ENCODE measurements around the gene LMF2.

The LMF2 gene

DNA sequence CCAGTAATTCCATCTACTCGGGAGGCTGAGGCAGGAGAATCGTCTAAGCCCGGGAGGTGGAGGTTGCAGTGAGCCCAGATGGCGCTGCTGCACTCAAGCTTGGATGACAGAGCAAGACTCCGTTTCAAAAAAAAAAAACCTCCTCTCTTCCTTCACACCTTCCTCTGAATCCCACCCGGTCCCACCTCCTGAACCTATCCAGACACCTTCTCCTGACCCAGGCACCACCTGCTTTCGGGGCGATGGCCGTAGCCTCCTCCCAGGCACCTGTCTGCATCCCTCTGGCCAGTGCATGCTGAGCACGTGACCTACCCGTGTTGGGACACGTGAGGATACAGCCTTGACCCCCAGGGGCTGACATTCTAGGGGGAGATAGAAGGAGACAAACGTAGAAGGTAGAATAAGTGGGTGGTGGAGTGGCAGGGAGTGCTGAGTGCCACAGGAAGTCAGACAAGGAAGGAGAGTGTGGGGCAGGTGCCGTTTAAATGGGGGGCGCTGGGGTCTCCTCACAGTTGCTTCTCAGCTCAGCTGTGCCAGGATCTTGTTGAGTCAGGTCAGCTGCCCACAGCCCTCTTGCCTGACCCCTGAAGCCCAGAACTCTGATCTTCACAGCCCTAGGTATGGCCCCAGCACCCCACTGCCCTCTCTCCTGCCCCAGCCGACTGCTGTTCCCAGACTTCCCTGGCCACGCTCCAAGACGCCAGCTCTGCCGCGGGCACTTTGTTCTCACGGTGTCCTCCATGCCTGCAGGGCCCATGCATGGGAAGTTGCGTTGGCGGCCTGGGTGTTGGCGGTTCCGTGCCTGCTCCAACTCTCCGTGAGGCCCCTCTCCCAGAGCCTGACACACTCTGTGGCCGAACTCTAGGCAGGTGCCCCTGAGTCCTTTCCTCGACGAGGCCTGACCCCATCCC lies 22.0 kb downstream of the LMF2 start:
- no peak for FAIRE-seq
- DNase-seq (ENCODE audit: extremely low spot score, insufficient read length, low read depth): no peak

DNA sequence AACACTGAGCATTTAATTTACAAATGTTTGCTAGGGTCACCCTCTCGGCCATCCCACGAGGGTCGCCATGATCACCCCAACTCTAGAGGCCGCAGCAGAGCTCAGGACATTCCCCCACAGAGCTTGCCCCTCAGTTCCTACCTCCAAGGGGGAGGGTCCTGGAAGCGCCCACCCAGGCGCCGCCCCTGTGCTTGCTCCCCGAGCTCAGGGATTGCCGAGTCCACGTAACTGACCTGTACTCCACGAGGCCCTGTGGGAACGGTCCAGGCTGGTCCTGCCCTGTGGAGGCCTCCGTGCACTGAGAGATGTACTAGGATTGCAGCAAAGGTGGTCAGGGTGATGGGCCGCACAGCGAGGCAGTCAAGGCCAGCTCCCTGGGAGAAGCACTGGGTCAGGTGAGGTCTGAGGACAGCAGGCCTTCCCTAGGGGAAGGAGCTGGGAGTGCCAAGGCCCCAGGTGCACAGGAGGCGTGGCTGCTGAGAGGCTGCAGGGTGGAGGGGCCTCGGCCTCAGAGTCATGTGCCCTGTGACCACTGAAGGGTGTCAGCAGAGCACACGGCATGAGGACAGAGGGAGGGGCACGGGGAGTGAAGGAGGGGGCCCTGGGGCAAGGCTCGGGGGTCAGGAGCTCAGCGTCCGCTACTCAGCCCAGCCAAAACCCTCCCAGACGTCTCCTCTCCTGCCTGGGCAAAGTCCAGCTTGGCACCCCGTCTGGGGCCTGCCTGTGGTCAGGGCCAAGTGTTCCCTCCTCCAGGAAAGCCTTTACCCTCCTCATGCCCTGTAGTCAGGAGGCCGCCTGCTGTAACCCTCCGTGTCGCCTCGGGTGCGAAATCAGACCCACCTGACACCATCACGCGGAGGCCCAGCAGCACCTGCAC lies 23.3 kb downstream of the LMF2 start:
- DNase-seq (ENCODE audit: extremely low spot score, insufficient read length, low read depth) (no peak), FAIRE-seq (no peak)

GRCh38 chr22:50483556-50483955 lies 23.9 kb downstream of the LMF2 start:
- DNase-seq (ENCODE audit: extremely low spot score, insufficient read length, low read depth) (no peak), FAIRE-seq (no peak)

GRCh38 chr22:50483106-50483505 lies 24.4 kb downstream of the LMF2 start:
- FAIRE-seq (no peak), DNase-seq (ENCODE audit: extremely low spot score, insufficient read length, low read depth) (no peak)

DNA sequence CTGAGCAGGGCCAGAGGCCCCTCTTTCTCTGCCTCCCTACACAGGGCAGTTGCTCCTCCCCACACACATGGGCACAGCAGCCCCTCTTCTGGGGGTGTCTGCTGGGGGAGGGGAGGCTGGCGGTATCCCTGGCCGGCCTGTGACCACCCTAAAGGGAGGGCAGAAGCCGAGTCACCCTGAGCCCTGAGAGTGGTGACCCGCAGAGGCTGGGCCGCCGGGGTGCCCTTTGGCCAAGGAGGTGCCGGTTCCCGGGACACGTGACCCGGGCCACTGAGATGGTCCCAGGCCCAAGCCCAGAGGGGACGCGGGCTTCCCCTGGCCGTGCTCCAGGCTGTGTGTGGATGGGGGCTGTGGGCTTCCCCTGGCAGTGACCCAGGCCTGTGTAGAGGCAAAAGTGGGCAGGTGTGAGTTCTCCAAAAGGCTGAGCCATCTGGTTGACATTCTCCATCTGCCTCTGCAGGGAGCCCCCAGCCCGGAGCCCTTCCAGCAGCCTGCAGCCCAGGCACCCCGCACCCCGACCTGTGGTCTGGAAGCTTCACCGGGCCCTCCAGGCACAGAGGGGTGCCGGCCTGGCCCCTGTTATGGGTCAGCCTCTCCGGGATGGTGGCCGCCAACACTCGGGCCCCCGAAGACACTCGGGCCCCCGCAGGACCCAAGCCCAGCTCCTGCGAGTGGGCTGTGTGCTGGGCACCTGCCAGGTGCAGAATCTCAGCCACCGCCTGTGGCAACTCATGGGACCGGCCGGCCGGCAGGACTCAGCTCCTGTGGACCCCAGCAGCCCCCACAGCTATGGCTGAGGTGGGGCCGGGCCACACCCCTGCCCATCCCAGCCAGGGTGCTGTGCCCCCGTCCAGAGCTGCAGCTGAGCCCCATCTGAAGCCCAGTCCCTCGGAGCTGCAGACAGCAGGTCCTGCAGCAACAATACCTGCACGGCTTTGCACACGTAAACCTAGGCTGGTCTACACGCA lies 25.1 kb downstream of the LMF2 start:
- DNase-seq (ENCODE audit: extremely low spot score, insufficient read length, low read depth) (no peak), FAIRE-seq (no peak)

DNA sequence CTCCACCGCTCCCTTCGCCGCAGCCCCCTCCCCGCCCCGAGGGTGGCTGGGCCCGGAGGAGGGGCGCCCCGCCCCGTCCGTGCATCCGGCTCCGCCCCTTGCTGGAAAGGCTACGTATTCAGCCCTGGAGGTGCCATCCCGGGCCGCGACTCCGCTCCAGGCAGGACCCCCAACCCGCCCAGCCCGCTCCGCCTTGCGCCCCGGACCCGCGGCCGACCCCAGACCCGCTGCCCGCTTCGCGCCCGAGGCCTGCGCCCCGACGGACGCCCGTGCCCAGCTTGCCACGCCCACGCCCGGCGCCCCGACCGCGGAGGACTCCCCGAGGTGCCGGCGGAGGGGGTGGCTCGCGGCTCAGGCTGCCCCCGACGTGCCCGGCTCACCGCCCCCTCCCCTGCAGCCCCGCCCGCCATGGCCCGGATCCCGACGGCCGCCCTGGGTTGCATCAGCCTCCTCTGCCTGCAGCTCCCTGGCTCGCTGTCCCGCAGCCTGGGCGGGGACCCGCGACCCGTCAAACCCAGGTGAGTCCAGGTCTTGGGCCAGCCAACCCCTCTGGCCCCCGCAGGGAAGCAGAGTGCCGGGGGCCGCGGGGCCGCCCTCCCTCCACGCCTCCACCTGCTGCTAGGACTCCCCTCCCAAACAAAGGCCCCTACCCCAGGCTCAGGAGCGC lies 25.9 kb downstream of the LMF2 start, which contains the start of gene ADM2:
Gene ADM2, plus strand, starts transcription at position 104 of the 667 bp plus-strand sequence. Its CDS starts 305 bp downstream, at position 409.
- no peak for FAIRE-seq
- DNase-seq (ENCODE audit: extremely low spot score, insufficient read length, low read depth): no peak

GRCh38 chr22:50481045-50481439 lies 26.5 kb downstream of the LMF2 start:
- no peak for FAIRE-seq
- DNase-seq (ENCODE audit: extremely low spot score, insufficient read length, low read depth): no peak

GRCh38 chr22:50479721-50480120 lies 27.8 kb downstream of the LMF2 start:
- DNase-seq (ENCODE audit: extremely low spot score, insufficient read length, low read depth) (no peak), FAIRE-seq (no peak)

- DNase-seq (ENCODE audit: extremely low spot score, insufficient read length, low read depth): no peak
- FAIRE-seq: no peak
Measured at GRCh38 chr22:50477923-50478322, 29.6 kb downstream of the LMF2 start.

- DNase-seq (ENCODE audit: extremely low spot score, insufficient read length, low read depth) (no peak), FAIRE-seq (no peak)
Measured at GRCh38 chr22:50476868-50477267, 30.6 kb downstream of the LMF2 start.

- DNase-seq (ENCODE audit: extremely low spot score, insufficient read length, low read depth): no peak
- no peak for FAIRE-seq
Measured at GRCh38 chr22:50475652-50476002, 31.9 kb downstream of the LMF2 start.

DNA sequence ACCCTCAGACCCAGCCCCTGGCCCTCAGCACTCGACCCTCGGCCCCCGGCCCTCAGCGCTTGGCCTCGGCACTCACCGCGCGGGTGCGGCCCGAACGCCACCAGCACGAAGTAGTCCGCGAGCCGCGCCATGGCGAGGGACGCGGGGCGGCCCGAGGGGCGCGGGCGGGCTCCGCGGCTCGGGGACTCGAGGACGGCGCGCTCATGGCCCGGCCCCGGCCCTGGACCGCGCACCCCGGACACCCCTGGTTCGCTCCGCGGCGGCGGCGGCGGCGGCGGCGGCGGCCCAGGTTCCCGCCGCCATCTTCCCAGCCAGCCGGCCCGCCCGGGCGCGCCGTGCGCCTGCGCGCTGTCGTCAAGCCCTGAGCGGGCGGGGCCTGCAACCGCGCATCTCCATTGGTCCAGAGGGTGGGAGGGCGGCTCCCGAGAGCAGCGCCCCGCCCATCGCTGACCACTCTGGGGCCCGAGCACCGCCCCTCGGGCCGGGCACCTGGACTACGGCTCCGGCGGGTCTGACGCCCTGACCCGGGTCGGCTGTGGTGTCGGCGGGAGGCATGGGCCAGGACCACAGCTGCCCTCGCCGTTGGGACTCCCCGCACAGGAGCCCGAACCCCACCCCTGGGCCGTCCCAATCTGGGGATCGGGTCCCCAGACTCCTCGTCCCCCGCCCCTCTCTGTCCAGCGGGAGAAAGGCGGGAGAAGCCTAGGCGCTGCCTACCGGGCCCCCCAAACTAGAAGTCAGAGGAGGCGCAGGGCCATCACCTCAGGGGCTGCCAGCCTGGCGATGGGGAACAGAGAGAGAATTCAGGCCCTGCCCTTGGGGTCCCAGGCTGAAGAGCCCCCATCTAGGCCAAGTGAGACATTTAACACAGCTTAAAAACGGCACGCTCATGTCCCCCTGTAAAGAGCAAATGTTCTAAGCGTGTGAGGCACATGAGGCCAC lies 32.5 kb downstream of the LMF2 start, which contains the start of gene SBF1:
Gene SBF1, minus strand, starts transcription at position 326 of the 942 bp plus-strand sequence. Its CDS starts 195 bp downstream, at position 131.
- DNase-seq (ENCODE audit: extremely low spot score, insufficient read length, low read depth) (peak; percentile 99), FAIRE-seq (peak; percentile 87)

GRCh38 chr22:50473855-50474671 lies 33.4 kb downstream of the LMF2 start:
- FAIRE-seq (peak; percentile 35), DNase-seq (ENCODE audit: extremely low spot score, insufficient read length, low read depth) (no peak)

DNA sequence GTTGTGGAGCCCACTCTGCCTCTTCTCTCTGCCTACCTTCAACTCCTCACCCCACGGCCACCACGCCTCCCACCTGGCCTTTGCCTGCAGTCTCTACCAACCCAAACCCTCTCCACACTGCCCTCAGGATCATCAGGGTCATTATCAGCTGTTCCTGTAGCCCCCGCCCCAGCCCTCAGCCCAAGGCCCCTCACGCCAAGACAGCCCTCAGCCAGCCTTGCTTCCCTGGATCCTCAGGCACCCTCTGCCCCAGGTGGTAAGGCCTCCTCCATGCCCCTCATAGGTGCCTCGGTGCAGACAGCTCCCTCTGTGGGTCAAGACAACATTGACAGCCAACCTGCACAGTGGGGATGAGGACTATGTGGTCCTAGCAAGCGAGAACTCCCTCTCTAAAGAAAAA lies 34.4 kb downstream of the LMF2 start:
- peak; percentile 79 for FAIRE-seq
- no peak for DNase-seq (ENCODE audit: extremely low spot score, insufficient read length, low read depth)

DNA sequence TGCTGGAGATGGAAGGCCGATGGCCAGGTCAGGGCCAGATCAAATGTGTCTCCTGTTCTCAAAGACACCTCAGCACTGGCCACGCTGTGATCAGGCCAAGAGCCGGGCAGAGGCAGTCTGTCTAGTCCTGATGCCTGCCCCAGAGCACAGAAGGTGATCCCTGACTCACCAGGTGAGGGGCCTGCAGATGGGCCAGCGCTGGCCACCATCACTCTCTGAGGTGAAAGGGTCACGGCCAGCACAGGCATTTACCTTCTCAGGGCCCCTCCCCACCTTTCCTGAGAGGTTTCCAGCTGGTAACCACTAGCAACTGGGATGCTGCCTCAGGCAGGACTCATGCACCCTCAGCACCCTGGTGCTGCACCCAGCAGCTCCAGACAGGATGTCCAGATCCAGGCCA lies 35.5 kb downstream of the LMF2 start:
- FAIRE-seq: no peak
- no peak for DNase-seq (ENCODE audit: extremely low spot score, insufficient read length, low read depth)

DNA sequence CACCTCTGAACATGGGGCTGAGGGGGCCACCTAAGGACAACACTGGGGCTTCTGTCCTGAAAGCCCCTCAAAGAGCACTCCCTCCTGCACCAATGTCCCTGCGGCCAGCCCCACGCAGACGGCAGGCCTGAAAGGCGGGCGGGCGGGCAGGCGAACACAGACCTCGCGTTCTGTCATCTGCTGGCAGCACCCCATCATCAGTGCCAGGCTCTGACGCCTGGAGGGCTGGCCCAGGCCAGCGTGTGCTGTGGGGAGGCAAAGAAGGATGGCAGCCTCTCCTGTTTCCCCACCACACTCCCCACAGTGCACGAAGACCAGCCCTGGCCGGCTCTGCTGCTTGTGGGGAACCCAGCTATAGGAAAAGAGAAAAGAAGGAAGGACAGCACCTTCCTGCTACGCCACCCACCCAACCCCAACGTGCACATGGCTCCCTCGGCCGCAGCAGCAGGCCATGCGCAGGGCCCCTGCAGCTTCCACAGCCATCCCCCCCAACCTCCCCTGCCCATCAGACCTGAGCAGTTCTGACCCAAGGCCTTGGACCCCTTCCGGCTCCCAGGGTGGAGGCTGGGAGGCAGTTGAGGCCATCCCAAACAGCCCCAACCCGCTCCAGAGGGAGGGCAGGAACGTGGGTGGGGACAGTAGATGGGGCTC lies 36.2 kb downstream of the LMF2 start:
- no peak for DNase-seq (ENCODE audit: extremely low spot score, insufficient read length, low read depth)
- no peak for FAIRE-seq

DNA sequence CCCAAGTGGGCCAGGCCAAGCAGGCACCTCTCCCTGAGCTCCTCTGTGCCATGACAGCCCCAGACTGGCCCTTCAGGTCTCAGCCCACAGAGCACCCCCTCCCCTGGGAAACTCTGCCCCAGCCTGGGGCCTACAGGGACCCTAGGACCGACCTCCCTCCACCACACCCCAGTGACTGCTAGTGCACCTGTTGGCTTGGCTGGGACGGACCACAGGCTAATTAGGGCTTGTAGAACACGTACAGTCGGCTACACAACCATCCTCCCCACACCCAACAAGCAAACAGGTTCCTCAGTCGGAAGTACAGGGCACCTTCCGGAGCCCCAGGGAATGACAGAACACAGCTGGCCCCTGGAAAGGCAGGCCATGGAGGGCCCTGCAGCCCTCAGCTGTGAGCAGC lies 37.0 kb downstream of the LMF2 start:
- no peak for DNase-seq (ENCODE audit: extremely low spot score, insufficient read length, low read depth)

More for the DNA sequence above, 37.0 kb downstream of the LMF2 start:
- FAIRE-seq: no peak
